Activated CD8-positive, alpha-beta memory T cell treated with anti-CD3 and anti-CD28 coated beads for 24 hours (primary cell): Measurements from ENCODE around the gene SLC13A2.

Experiments used
- DNase-seq: peaks from one replicate; pipeline ENCODE4 v3.0.0-alpha.2; 2020

Gene SLC13A2

DNA sequence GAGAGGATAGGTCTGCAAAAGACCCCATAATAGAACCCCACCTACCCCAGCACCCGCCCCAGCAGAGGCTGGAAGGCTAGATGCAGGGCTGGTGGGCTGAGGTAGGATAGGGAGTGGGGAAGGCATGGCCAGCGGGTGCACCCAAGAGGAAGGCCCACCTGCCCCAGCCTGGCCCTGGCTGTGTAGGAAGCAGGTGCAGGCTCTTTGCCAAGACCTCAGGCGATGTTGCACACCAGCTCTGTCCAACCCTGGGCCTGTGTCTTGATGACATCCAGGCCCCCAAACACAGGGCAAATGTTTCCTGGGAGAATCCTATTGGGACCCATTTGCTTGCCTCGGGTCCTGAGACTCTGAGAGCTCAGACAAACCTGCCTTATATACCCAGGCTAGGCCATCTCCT is 66.8 kb downstream of the SLC13A2 start:
- DNase-seq, result no peak

GRCh38 chr17:28541439-28541838 is 68.0 kb downstream of the SLC13A2 start:
- no peak for DNase-seq

DNA sequence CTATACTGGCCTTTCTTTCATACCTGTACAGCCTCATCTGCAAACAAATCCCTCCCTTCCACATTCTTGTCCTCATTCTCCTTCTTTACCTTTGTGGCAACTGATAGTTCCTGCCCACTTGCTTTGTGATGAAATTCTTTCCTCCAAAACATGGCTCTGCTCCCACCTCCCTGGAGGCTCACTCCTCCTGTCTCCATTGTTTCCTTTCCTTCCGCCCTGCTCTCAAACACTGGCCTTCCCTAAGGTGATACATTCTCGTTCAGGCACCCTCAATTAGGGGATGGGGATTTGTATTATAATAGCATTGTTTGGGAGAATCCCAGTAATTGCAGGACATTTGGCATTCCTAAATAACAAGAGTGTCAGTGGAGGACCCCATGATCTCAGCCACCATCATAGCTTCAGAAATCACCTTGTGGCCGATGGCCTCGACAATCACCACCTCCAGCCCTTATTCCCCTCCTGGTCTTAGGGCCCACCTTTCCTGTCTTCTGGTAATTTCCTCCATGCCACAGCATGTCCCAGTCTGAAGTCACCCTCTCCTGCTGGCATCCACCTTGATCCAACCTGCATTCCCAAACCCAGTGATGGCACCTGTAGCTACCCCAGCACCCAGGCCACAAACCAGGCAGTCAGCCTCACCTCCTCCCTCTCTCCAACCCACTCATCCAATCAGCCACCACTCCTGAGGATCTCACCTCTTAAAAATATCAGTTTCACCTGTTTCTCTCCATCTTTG is 71.1 kb downstream of the SLC13A2 start:
- no peak for DNase-seq

DNA sequence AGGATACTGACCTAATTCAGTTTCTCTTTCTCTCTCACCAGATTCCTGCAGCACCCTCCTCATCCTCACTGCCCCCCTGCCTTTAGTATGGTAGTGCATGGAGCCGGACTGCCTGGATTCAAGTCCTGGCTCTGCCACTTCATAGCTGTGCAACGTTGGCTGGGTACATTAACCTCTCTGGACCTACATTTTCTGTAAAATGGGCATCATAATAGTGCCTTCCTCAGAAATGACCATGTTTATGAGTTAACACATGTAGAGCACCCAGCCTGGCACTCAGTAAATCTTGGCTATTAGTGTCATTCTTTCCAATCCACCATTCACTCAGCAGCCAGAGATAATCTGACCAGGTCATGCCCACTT is 71.7 kb downstream of the SLC13A2 start:
- no peak for DNase-seq

DNA sequence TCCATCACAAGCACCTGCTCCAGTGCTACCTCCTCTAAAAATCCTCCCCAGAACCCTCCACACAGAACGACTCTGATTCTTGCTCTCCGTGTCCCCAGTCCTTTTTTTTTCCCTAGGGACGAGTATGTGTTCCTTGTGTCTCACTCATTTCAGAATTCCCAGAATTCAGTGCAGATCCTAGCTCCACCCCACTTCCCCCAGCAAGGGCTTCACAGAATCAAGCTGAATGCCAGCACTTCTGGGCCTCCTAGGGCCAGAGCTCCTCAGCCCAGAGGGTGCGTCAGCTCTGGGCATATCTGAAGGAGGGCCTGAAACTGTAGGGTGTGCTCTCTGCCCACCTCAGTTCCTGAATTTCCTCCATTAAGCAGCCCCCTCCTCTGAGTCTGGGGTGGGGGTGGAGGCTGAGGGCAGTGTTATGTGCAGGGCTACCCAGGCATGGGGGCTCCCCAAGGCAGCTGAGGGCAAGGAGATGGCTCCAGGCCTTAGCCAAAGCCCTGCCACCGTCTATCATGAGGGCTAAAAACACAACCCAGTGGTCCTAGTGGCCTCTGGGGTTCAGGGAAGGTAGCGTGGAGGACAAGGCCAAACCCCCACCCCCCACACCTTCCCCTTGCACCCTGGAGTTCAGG is 72.5 kb downstream of the SLC13A2 start:
- no peak for DNase-seq

- no peak for DNase-seq
Measured at GRCh38 chr17:28547096-28547622, 73.7 kb downstream of the SLC13A2 start.
